Astrocyte (in vitro differentiated cells and primary cell): Measurements from ENCODE around the gene SPAG6.

Experiments
- EZH2 ChIP-seq: IDR thresholded peaks from 2 replicates; pipeline ENCODE4 v1.6.1; 2012; ENCODE audit warnings: mild to moderate bottlenecking, low read length, inconsistent platforms; ENCODE audit not compliant: insufficient read depth
- TF ChIP-seq, protein P1 (sequence below): IDR thresholded peaks from 2 replicates; pipeline ENCODE4 v1.5.1; 2011; ENCODE audit warnings: low read depth, mild to moderate bottlenecking, inconsistent platforms, low read length, moderate library complexity; ENCODE audit not compliant: insufficient read depth

GRCh38 chr10:22305721-22306120 is 39.6 kb upstream of the SPAG6 start:
- TF ChIP-seq, protein P1, sequence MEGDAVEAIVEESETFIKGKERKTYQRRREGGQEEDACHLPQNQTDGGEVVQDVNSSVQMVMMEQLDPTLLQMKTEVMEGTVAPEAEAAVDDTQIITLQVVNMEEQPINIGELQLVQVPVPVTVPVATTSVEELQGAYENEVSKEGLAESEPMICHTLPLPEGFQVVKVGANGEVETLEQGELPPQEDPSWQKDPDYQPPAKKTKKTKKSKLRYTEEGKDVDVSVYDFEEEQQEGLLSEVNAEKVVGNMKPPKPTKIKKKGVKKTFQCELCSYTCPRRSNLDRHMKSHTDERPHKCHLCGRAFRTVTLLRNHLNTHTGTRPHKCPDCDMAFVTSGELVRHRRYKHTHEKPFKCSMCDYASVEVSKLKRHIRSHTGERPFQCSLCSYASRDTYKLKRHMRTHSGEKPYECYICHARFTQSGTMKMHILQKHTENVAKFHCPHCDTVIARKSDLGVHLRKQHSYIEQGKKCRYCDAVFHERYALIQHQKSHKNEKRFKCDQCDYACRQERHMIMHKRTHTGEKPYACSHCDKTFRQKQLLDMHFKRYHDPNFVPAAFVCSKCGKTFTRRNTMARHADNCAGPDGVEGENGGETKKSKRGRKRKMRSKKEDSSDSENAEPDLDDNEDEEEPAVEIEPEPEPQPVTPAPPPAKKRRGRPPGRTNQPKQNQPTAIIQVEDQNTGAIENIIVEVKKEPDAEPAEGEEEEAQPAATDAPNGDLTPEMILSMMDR = no peak
- no peak for TF ChIP-seq EZH2
